ENCODE results near the gene RNASE13. TPM values are rescaled to one million over a fixed set of nuclear protein-coding genes. Genes with fewer than 3 reads are reported as not detected.

Gene RNASE13
- total RNA-seq, 1 experiment from 2014 or later, result not detected

GRCh38 chr14:21069388-21070082 is 34.9 kb upstream of the RNASE13 start:
- Histone ChIP-seq H3K56ac (ENCODE audit: insufficient read length, low read depth, low read length) (no peak overlapping the region), H4K20me1 (ENCODE audit: control insufficient read depth, insufficient read depth, insufficient read length) (no peaks in the 10 kb centered on the region), H2AFZ (ENCODE audit: low read length) (no peak overlapping the region), H3K79me2 (ENCODE audit: insufficient read depth, low read length) (no peaks in the 10 kb centered on the region), H3K14ac (ENCODE audit: insufficient read depth, low read length) (peak overlapping the region; percentile 74; the same call in 1 of the 2 replicates), H3K9ac (ENCODE audit: extremely low read depth, insufficient read length, low read length) (peak overlapping the region; percentile 26), H3K23me2 (ENCODE audit: insufficient read length, low read depth, low read length, poor library complexity, severe bottlenecking) (peaks cover 31% of the 10 kb centered on the region), H3K27ac (ENCODE audit: insufficient read length, low read depth, low read length) (no peak overlapping the region), H3K18ac (ENCODE audit: insufficient read length, low read depth, low read length) (peak overlapping the region; percentile 69), H2BK12ac (ENCODE audit: insufficient read length, low read depth, low read length) (no peak overlapping the region), H3K4me1 (ENCODE audit: insufficient read depth, low read length) (peaks cover 4% of the 10 kb centered on the region; the same call in 1 of the 2 replicates), H3K9me3 (ENCODE audit: control insufficient read depth, low read depth, low read length) (no peaks in the 10 kb centered on the region), H3K27me3 (ENCODE audit: insufficient read depth, low read length) (no peaks in the 10 kb centered on the region), H3K4ac (ENCODE audit: low read depth, low read length) (no peak overlapping the region), H3K23ac (ENCODE audit: insufficient read length, low read depth, low read length) (no peak overlapping the region), H2BK120ac (ENCODE audit: low read depth, low read length, poor library complexity, severe bottlenecking) (no peak overlapping the region), H2BK5ac (ENCODE audit: insufficient read length, low read length) (no peak overlapping the region), H3T11ph (ENCODE audit: low read length) (no peak overlapping the region), H2BK15ac (ENCODE audit: low read depth, low read length) (no peak overlapping the region), H2BK20ac (ENCODE audit: low read depth, low read length, poor library complexity, severe bottlenecking) (no peak overlapping the region), H4K5ac (ENCODE audit: insufficient read length, low read depth, low read length) (no peak overlapping the region), H3K4me2 (ENCODE audit: insufficient read depth, insufficient read length, low read length) (peak overlapping the region; percentile 85), H3K79me1 (ENCODE audit: insufficient read depth, low read depth, low read length, poor library complexity, severe bottlenecking) (no peaks in the 10 kb centered on the region), H4K91ac (ENCODE audit: insufficient read length, low read depth, low read length) (no peak overlapping the region), H2AK5ac (ENCODE audit: insufficient read length, low read length) (no peak overlapping the region), H4K8ac (replicated peaks; ENCODE audit: insufficient read length, low read depth, low read length) (no peak overlapping the region)
- H3K27ac Mint-ChIP-seq, result peak overlapping the region; percentile 88 to 96 (median 89); a peak in 6 of 7 replicates
- TF ChIP-seq CTCF (conservative IDR thresholded peaks at IDR 0.05), result no peak
- WGBS (ENCODE audit: extremely low coverage, insufficient read length, low lambda C conversion rate), result no CpG with 5 or more reads among the region's 40 CpGs
- H3K36me3 Mint-ChIP-seq (ENCODE audit: insufficient read depth in 1 of 3, low read depth in 3 of 3), result peaks cover 15 to 24% (median 19%) of the 10 kb centered on the region in 3 experiments
- peaks cover 26 to 30% of the 10 kb centered on the region in 2 experiments for H3K4me1 Mint-ChIP-seq
- H3K9me3 Mint-ChIP-seq, result no peaks in the 10 kb centered on the region
- H3K27me3 Mint-ChIP-seq (ENCODE audit: low read depth), result peaks cover 20% of the 10 kb centered on the region
- peak; percentile 79 for DNase-seq
- H3K4me3 Mint-ChIP-seq, result peak overlapping the region; percentile 88 to 92
